ENCODE data around the gene CNPY4. TPM values are rescaled to one million over a fixed set of nuclear protein-coding genes. Genes with fewer than 3 reads are reported as not detected.

The CNPY4 gene
- total RNA-seq = 10 to 100 TPM in 2 of 4 donors, 1 to 10 TPM in 1, not detected in 1; 3.3 to 53.6 (median 24.7) TPM

GRCh38 chr7:100119072-100119969 lies at the start of gene CNPY4, which contains the start of gene TAF6:
Gene CNPY4, plus strand, starts transcription at chr7:100119634. Its CDS starts 111 bp downstream, at chr7:100119745.
Gene TAF6, minus strand, starts transcription at chr7:100119358. Its CDS starts 5,149 bp downstream, at chr7:100114209.
- TF ChIP-seq CTCF (IDR thresholded peaks at IDR 0.05) (peak in 2 of 4 experiments; percentile 17 to 20), POLR2A (IDR thresholded peaks at IDR 0.05) (peak in 1 of 2 donors; percentile 57)
- H3K9me3 ChIP-seq = no peaks in the 10 kb centered on the region
- H3K4me1 ChIP-seq = peaks cover 4 to 6% of the 10 kb centered on the region in 2 donors
- no peaks in the 10 kb centered on the region for H3K27me3 ChIP-seq
- peak within 1 kb of the TSS; percentile 84 to 94 for H3K27ac ChIP-seq
- intact Hi-C loops (cut with DNase I; ENCODE audit: low total_unique reads) = no loop called here
- peak within 1 kb of the TSS; percentile 74 to 83 for H3K4me3 ChIP-seq
- no peaks in the 10 kb centered on the region for H3K36me3 ChIP-seq
- DNase-seq = peak; percentile 96 to 97

GRCh38 chr7:100069991-100070390 lies 49.4 kb upstream of the CNPY4 start:
- no peak for TF ChIP-seq CTCF (IDR thresholded peaks at IDR 0.05)
- no peak for TF ChIP-seq POLR2A (IDR thresholded peaks at IDR 0.05)
- DNase-seq = no peak
- H3K36me3 ChIP-seq = no peaks in the 10 kb centered on the region

GRCh38 chr7:100071018-100071723 lies 48.3 kb upstream of the CNPY4 start:
- intact Hi-C loops (cut with DNase I; ENCODE audit: low total_unique reads) = no loop called here
- Histone ChIP-seq H3K9me3 (peaks cover 0 to 22% of the 10 kb centered on the region in 2 donors), H3K4me1 (no peaks in the 10 kb centered on the region), H3K4me3 (no peak overlapping the region), H3K27me3 (no peaks in the 10 kb centered on the region), H3K27ac (no peak overlapping the region), H3K36me3 (no peaks in the 10 kb centered on the region)
- no peak for TF ChIP-seq POLR2A (IDR thresholded peaks at IDR 0.05)
- TF ChIP-seq CTCF (IDR thresholded peaks at IDR 0.05) = no peak
- no peak for DNase-seq

More at GRCh38 chr7:100069991-100070390, 49.4 kb upstream of the CNPY4 start:
- intact Hi-C loops (cut with DNase I; ENCODE audit: low total_unique reads) = no loop called here
- Histone ChIP-seq H3K27ac (no peak overlapping the region), H3K4me1 (peaks cover 0 to 3% of the 10 kb centered on the region in 2 donors), H3K27me3 (no peaks in the 10 kb centered on the region), H3K9me3 (peaks cover 0 to 22% of the 10 kb centered on the region in 2 donors), H3K4me3 (no peak overlapping the region)

- TF ChIP-seq POLR2A (IDR thresholded peaks at IDR 0.05) (no peak), CTCF (IDR thresholded peaks at IDR 0.05) (no peak)
- Histone ChIP-seq H3K27ac (no peak overlapping the region), H3K36me3 (no peaks in the 10 kb centered on the region), H3K4me3 (no peak overlapping the region), H3K9me3 (peaks cover 0 to 22% of the 10 kb centered on the region in 2 donors), H3K27me3 (no peaks in the 10 kb centered on the region), H3K4me1 (no peaks in the 10 kb centered on the region)
- DNase-seq = no peak
- intact Hi-C loops (cut with DNase I; ENCODE audit: low total_unique reads) = no loop called here
Measured at GRCh38 chr7:100072462-100072861, 47.0 kb upstream of the CNPY4 start.

All from uterus (tissue), 4 donors.